ENCODE data around the gene RPL18.

Gene RPL18

GRCh38 chr19:48641850-48642249 is 22.9 kb upstream of the RPL18 start:
- TF ChIP-seq CTCF (IDR thresholded peaks at IDR 0.05): no peak

- no peak for TF ChIP-seq CTCF (IDR thresholded peaks at IDR 0.05)
Observed at GRCh38 chr19:48639483-48640375, 20.8 kb upstream of the RPL18 start.

- TF ChIP-seq CTCF (IDR thresholded peaks at IDR 0.05): no peak
Observed at GRCh38 chr19:48638831-48639381, 19.9 kb upstream of the RPL18 start.

- TF ChIP-seq CTCF (IDR thresholded peaks at IDR 0.05): no peak; the same call in 1 of the 2 replicates
Observed at GRCh38 chr19:48637948-48638830, 19.2 kb upstream of the RPL18 start.

- no peak for TF ChIP-seq CTCF (IDR thresholded peaks at IDR 0.05)
Observed at GRCh38 chr19:48637449-48637947, 18.5 kb upstream of the RPL18 start.

- no peak for TF ChIP-seq CTCF (IDR thresholded peaks at IDR 0.05)
Observed at GRCh38 chr19:48636859-48637448, 18.0 kb upstream of the RPL18 start, which contains the start of gene DBP. DBP (minus strand) TSS chr19:48637379; CDS start chr19:48636994, 385 bp downstream.
